HCT116 (cell line): Measurements from ENCODE around the gene ZNF318. TPM values are rescaled to one million over a fixed set of nuclear protein-coding genes. Genes with fewer than 3 reads are reported as not detected.
"Not testable (repeated sequence)": the region's sequence is repeated elsewhere in the genome, so short reads cannot be mapped to it uniquely, and the experiment has no call there.

Experiments used
- ATAC-seq: fragments of 200-7000 bp; cut with Tn5 transposase; 2 replicates; pipeline ENCODE4 v1.9.1; 2020; ENCODE audit warnings: mild to moderate bottlenecking, moderate library complexity
- BruUV-seq: library from RNA; stranded (reverse); fragments of 400-500 nt; replicated peaks from 2 replicates; lab custom pipeline; 2021; lab: Mats Ljungman, UMichigan
- CTCF ChIA-PET: fragments of 300-600 bp; sonication (Branson Sonifier 250); formaldehyde crosslinking; loops from one replicate; lab custom pipeline; 2021; ENCODE audit warnings: antibody characterized with exemption; lab: Charles Lee
- POLR2A ChIA-PET: fragments of 300-600, 350-600 bp; sonication (Branson Sonifier 250); formaldehyde crosslinking; loops from one replicate; lab custom pipeline; 2021; ENCODE audit warnings: antibody characterized with exemption; lab: Charles Lee
- RAD21 ChIA-PET, 2 experiments: fragments of 300-600 bp; sonication (Branson Sonifier 250); formaldehyde crosslinking; loops; one replicate each; lab custom pipeline; 2023; ENCODE audit warnings: low total read pairs in 2 of 2; ENCODE audit not compliant: uncharacterized antibody in 2 of 2, unreplicated experiment in 2 of 2, low non-redundant PET in 1 of 2; lab: Charles Lee
- DNase-seq: peaks from one replicate; pipeline ENCODE4 v3.0.0-alpha.2; 2010; ENCODE audit warnings: low read depth, low spot score
- H2AFZ ChIP-seq: fragments of 200-600 bp; shearing (Covaris generic), sonication (generic); 2 replicates; pipeline ENCODE4 v1.6.1; 2017; ENCODE audit warnings: low read depth, mixed run types, mixed read lengths, antibody characterized with exemption, low read length; ENCODE audit not compliant: poor library complexity, severe bottlenecking
- H3K27ac ChIP-seq: 2 replicates; pipeline ENCODE4 v1.5.1; 2012; ENCODE audit warnings: low read depth, low read length
- H3K27me3 ChIP-seq: fragments of 200-600 bp; sonication (generic); 2 replicates; pipeline ENCODE4 v1.6.1; 2016; ENCODE audit warnings: mixed run types, low read length, mixed read lengths; ENCODE audit not compliant: insufficient read depth
- H3K36me3 ChIP-seq, 2 experiments: fragments of 200-500 bp in 1 of 2; fragments of 200-600 bp in 1 of 2; sonication (Bioruptor generic) in 1 of 2; sonication (generic) in 1 of 2; 2 replicates each; pipeline versions ENCODE4 v1.5.1 to v1.6.1; 2014 to 2016; ENCODE audit warnings: low read length in 2 of 2, inconsistent platforms in 1 of 2, mixed read lengths in 1 of 2, mixed run types in 1 of 2; ENCODE audit not compliant: insufficient read depth in 2 of 2, control insufficient read depth in 1 of 2
- H3K4me1 ChIP-seq, 2 experiments: fragments of 200-600 bp in 1 of 2; sonication (generic) in 1 of 2; 2 replicates each; pipeline versions ENCODE4 v1.5.1 to v1.6.1; 2012 to 2017; ENCODE audit warnings: low read length in 2 of 2, inconsistent platforms in 1 of 2, mild to moderate bottlenecking in 1 of 2, mixed read lengths in 1 of 2, mixed run types in 1 of 2, moderate library complexity in 1 of 2; ENCODE audit not compliant: insufficient read depth in 2 of 2, control insufficient read depth in 1 of 2
- H3K4me2 ChIP-seq: fragments of 200-600 bp; sonication (generic); 2 replicates; pipeline ENCODE4 v1.6.1; 2017; ENCODE audit warnings: mixed run types, low read length, mixed read lengths
- H3K4me3 ChIP-seq, 2 experiments: fragments of 200-600 bp in 1 of 2; sonication (generic) in 1 of 2; replicated peaks in 1 of 2; 2 replicates each; pipeline ENCODE4 v1.5.1; 2011 to 2016; ENCODE audit warnings: low read length in 2 of 2, control low read depth in 1 of 2, low read depth in 1 of 2, mild to moderate bottlenecking in 1 of 2, mixed read lengths in 1 of 2, mixed run types in 1 of 2
- H3K79me2 ChIP-seq: fragments of 200-600 bp; sonication (generic); 2 replicates; pipeline ENCODE4 v1.6.1; 2017; ENCODE audit warnings: mild to moderate bottlenecking, mixed run types, low read length, moderate library complexity, mixed read lengths; ENCODE audit not compliant: insufficient read depth
- H3K9ac ChIP-seq: fragments of 200-600 bp; sonication (generic); 2 replicates; pipeline ENCODE4 v1.6.1; 2016; ENCODE audit warnings: low read length, mixed read lengths
- H3K9me2 ChIP-seq: fragments of 200-600 bp; sonication (generic), shearing (Covaris generic); 2 replicates; pipeline ENCODE4 v1.6.1; 2017; ENCODE audit warnings: mixed run types, mild to moderate bottlenecking, moderate library complexity; ENCODE audit not compliant: insufficient read depth
- H3K9me3 ChIP-seq, 2 experiments: fragments of 200-500 bp in 1 of 2; fragments of 200-600 bp in 1 of 2; sonication (Bioruptor generic) in 1 of 2; sonication (generic) in 1 of 2; 2 replicates each; pipeline ENCODE4 v1.6.1; 2014 to 2017; ENCODE audit warnings: low read length in 2 of 2, mixed read lengths in 2 of 2, inconsistent platforms in 1 of 2, low read depth in 1 of 2, mild to moderate bottlenecking in 1 of 2, mixed run types in 1 of 2, moderate library complexity in 1 of 2; ENCODE audit not compliant: control insufficient read depth in 1 of 2, insufficient read depth in 1 of 2
- H4K20me1 ChIP-seq: fragments of 200-600 bp; sonication (generic), shearing (Covaris generic); 2 replicates; pipeline ENCODE4 v1.6.1; 2017; ENCODE audit warnings: mixed run types, mild to moderate bottlenecking, moderate library complexity; ENCODE audit not compliant: insufficient read depth
- ATF3 ChIP-seq: IDR thresholded peaks from 2 replicates; pipeline ENCODE4 v1.6.1; 2012
- CEBPB ChIP-seq: IDR thresholded peaks from 2 replicates; pipeline ENCODE4 v1.6.1; 2012; ENCODE audit warnings: low read depth
- CTCF ChIP-seq, 3 experiments: fragments of 200-600 bp in 1 of 3; sonication (generic) in 1 of 3; IDR thresholded peaks in 2 of 3; conservative IDR thresholded peaks in 1 of 3; 2 replicates each; pipeline ENCODE4 v1.5.1; 2012 to 2017; ENCODE audit warnings: low read depth in 2 of 3, low read length in 2 of 3, antibody characterized with exemption in 1 of 3, borderline replicate concordance in 1 of 3, control low read depth in 1 of 3, mild to moderate bottlenecking in 1 of 3, mixed read lengths in 1 of 3, mixed run types in 1 of 3, moderate library complexity in 1 of 3; ENCODE audit not compliant: insufficient read depth in 1 of 3
- JUND ChIP-seq: IDR thresholded peaks from 2 replicates; pipeline ENCODE4 v1.6.1; 2012
- POLR2A ChIP-seq: IDR thresholded peaks from 2 replicates; pipeline ENCODE4 v1.7.0; 2011; ENCODE audit warnings: borderline replicate concordance; ENCODE audit not compliant: insufficient read depth, insufficient read length; ENCODE audit errors: extremely low read depth
- REST ChIP-seq: IDR thresholded peaks from 2 replicates; pipeline ENCODE4 v1.6.1; 2012; ENCODE audit warnings: low read depth
- SP1 ChIP-seq: IDR thresholded peaks from 2 replicates; pipeline ENCODE4 v1.6.1; 2012; ENCODE audit warnings: low read depth
- ZNF274 ChIP-seq: fragments of 200-500 bp; sonication (Bioruptor generic); IDR thresholded peaks from 2 replicates; pipeline ENCODE4 v1.6.1; 2014; ENCODE audit warnings: mild to moderate bottlenecking, low read depth, low read length, inconsistent platforms
- intact Hi-C: fragments of 100-400 bp; cut with micrococcal nuclease; formaldehyde crosslinking; loops from 2 replicates; pipeline ENCODE4 v1.10.0; 2022
- total RNA-seq: library from RNA; stranded (reverse); gene quantifications from one replicate; pipeline ENCODE4 v1.2.1, GENCODE V29; 2021; ENCODE audit not compliant: unreplicated experiment

The ZNF318 gene
- total RNA-seq, 1 experiment from 2014 or later, result 15.2 TPM

GRCh38 chr6:43412541-43412940 is 43.1 kb upstream of the ZNF318 start:
- Histone ChIP-seq H3K4me2 (no peak overlapping the region), H2AFZ (no peak overlapping the region), H3K9me3 (no peaks in the 10 kb centered on the region), H3K79me2 (no peaks in the 10 kb centered on the region), H3K9me2 (no peaks in the 10 kb centered on the region), H3K4me3 (no peak overlapping the region), H4K20me1 (no peaks in the 10 kb centered on the region), H3K27me3 (no peaks in the 10 kb centered on the region), H3K9ac (no peak overlapping the region), H3K36me3 (no peaks in the 10 kb centered on the region), H3K4me1 (no peaks in the 10 kb centered on the region), H3K27ac (no peak overlapping the region)
- ChIA-PET CTCF (no interaction called here), RAD21 (no interaction called here), POLR2A (no interaction called here)
- no peak for TF ChIP-seq POLR2A
- TF ChIP-seq ATF3, result no peak
- no peak for TF ChIP-seq REST
- no peak for TF ChIP-seq JUND
- no peak for TF ChIP-seq ZNF274
- no peak for TF ChIP-seq CTCF (IDR thresholded peaks at IDR 0.05 in 2 of 3, conservative IDR thresholded peaks at IDR 0.05 in 1 of 3; ENCODE audit: borderline replicate concordance in 1 of 3, insufficient read depth in 1 of 3, low read depth in 2 of 3, low read length in 2 of 3)
- TF ChIP-seq CEBPB, result no peak
- no peak for TF ChIP-seq SP1
- BruUV-seq, result no TSS peak
- intact Hi-C loops, result no loop called here
- DNase-seq, result no peak
- ATAC-seq, result no peak

- POLR2A ChIA-PET, H3K27me3 ChIP-seq, H3K79me2 ChIP-seq, H3K4me3 ChIP-seq, intact Hi-C loops, H3K9me3 ChIP-seq, H2AFZ ChIP-seq, H3K4me1 ChIP-seq, CTCF ChIA-PET, BruUV-seq, H3K27ac ChIP-seq, ATAC-seq, H3K36me3 ChIP-seq, DNase-seq, H3K9ac ChIP-seq, H4K20me1 ChIP-seq, RAD21 ChIA-PET, H3K4me2 ChIP-seq, H3K9me2 ChIP-seq: not testable (repeated sequence)
These were observed 41.3 kb upstream of the ZNF318 start for GRCh38 chr6:43410776-43411175.
